DOHH2 (cell line): ENCODE measurements around the gene IRS2.

ENCODE experiments used
- EZH2phosphoT487 ChIP-seq: fragments of 200-600 bp; sonication (generic); IDR thresholded peaks from 2 replicates; pipeline ENCODE4 v1.6.1; 2017; ENCODE audit warnings: borderline replicate concordance, mild to moderate bottlenecking, antibody characterized with exemption, low read length, moderate library complexity, mixed read lengths
- TF ChIP-seq, protein P1 (sequence below): fragments of 200-600 bp; sonication (generic); IDR thresholded peaks from one replicate; pipeline ENCODE4 v1.5.1; 2014; ENCODE audit warnings: antibody characterized with exemption, mild to moderate bottlenecking, low read depth, low read length; ENCODE audit not compliant: poor library complexity, severe bottlenecking

GRCh38 chr13:109773276-109773675, 13.1 kb downstream of the IRS2 start:
- TF ChIP-seq, protein P1, sequence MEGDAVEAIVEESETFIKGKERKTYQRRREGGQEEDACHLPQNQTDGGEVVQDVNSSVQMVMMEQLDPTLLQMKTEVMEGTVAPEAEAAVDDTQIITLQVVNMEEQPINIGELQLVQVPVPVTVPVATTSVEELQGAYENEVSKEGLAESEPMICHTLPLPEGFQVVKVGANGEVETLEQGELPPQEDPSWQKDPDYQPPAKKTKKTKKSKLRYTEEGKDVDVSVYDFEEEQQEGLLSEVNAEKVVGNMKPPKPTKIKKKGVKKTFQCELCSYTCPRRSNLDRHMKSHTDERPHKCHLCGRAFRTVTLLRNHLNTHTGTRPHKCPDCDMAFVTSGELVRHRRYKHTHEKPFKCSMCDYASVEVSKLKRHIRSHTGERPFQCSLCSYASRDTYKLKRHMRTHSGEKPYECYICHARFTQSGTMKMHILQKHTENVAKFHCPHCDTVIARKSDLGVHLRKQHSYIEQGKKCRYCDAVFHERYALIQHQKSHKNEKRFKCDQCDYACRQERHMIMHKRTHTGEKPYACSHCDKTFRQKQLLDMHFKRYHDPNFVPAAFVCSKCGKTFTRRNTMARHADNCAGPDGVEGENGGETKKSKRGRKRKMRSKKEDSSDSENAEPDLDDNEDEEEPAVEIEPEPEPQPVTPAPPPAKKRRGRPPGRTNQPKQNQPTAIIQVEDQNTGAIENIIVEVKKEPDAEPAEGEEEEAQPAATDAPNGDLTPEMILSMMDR: no peak
- TF ChIP-seq EZH2phosphoT487: no peak
